Measurements from ENCODE around the gene TMEM45B. TPM values are rescaled to one million over a fixed set of nuclear protein-coding genes. Genes with fewer than 3 reads are reported as not detected.

Gene TMEM45B
- polyA plus RNA-seq, 1 donor from 2014 or later = not detected

DNA sequence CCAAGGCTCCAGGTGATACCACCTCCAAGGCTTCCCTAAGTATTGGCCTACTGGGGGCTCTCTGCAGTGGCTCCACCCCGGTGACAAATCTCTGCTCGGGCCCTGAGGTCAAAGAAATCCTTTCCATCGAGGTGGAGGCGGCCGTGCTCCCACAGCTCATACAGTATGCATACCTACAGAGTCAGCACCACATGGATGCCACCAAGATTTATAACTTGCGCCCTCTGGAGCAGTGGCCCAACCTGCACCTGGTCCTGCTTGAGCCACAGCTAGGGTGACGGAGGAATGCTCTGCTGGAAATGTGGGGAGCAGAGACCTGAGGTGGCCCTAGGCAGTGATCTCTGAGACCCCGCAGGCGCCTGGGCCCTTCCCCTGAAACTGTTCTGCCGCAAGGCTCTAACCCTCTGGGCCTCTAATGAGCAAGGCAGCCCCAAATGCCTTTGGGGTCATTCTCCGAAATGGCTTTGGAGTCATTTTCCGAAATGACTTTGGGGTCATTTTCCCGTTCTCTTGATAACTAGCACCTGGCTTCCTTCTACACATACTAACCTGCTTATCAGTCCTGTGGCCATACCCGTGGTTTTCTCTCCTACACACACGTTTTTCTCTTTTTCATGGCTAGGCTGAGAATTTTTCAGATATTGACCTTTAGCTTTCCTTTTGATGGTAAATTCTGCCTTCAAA is 33.9 kb downstream of the TMEM45B start:
- Histone ChIP-seq H3K4me2 (ENCODE audit: low read length) (no peak overlapping the region), H3K9me2 (ENCODE audit: insufficient read depth, low read length) (no peaks in the 10 kb centered on the region), H3K79me2 (replicated peaks; ENCODE audit: insufficient read depth, low read length) (no peaks in the 10 kb centered on the region), H3K27ac (ENCODE audit: low read length) (no peak overlapping the region), H3K9me3 (ENCODE audit: low read length) (no peaks in the 10 kb centered on the region), H3K4me3 (ENCODE audit: low read length) (no peak overlapping the region), H3K36me3 (ENCODE audit: insufficient read depth, low read length) (no peaks in the 10 kb centered on the region), H3K9ac (ENCODE audit: low read length) (no peak overlapping the region), H4K20me1 (ENCODE audit: insufficient read depth) (no peaks in the 10 kb centered on the region), H2AFZ (ENCODE audit: low read depth, low read length) (no peak overlapping the region), H3F3A (ENCODE audit: insufficient read depth, low read length, poor library complexity, severe bottlenecking) (no peaks in the 10 kb centered on the region), H3K27me3 (ENCODE audit: insufficient read depth, low read depth, low read length) (no peaks in the 10 kb centered on the region)
- no peak for TF ChIP-seq SMC3 (conservative IDR thresholded peaks at IDR 0.05; ENCODE audit: poor library complexity)

DNA sequence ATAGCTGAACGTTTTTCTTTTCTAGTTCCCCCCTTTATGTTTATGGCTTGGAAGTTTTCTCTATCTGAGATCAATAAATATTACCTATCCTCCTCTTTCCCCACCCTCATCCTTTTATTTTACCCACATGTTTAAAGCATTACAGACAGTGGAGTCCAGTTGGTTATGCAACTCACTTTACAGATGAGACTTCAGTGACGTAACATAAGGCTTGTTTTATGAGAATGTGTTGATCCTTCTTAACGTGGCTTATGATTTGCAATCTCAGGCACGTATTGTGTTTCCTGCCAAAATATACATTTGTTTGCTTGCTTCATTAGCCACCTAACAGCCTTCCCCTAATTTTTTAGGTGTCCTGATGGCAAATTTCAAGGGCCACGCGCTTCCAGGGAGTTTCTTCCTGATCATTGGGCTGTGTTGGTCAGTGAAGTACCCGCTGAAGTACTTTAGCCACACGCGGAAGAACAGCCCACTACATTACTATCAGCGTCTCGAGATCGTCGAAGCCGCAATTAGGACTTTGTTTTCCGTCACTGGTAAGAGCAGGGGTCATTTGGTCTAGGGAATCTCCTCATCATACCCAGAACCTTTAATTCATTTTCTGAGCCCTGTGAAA is 36.6 kb downstream of the TMEM45B start:
- no peaks in the 10 kb centered on the region for H4K20me1 ChIP-seq (ENCODE audit: insufficient read depth)
- H3K79me2 ChIP-seq (replicated peaks; ENCODE audit: insufficient read depth, low read length) = no peaks in the 10 kb centered on the region
- H3K27ac ChIP-seq (ENCODE audit: low read length) = no peak overlapping the region
- no peaks in the 10 kb centered on the region for H3K9me3 ChIP-seq (ENCODE audit: low read length)
- H3K9me2 ChIP-seq (ENCODE audit: insufficient read depth, low read length) = no peaks in the 10 kb centered on the region
- H3F3A ChIP-seq (ENCODE audit: insufficient read depth, low read length, poor library complexity, severe bottlenecking) = no peaks in the 10 kb centered on the region
- H3K4me2 ChIP-seq (ENCODE audit: low read length) = no peak overlapping the region
- H3K4me3 ChIP-seq (ENCODE audit: low read length) = no peak overlapping the region
- no peaks in the 10 kb centered on the region for H3K36me3 ChIP-seq (ENCODE audit: insufficient read depth, low read length)
- no peak overlapping the region for H3K9ac ChIP-seq (ENCODE audit: low read length)
- TF ChIP-seq POLR2AphosphoS5 (IDR thresholded peaks at IDR 0.05) = no peak
- no peak for TF ChIP-seq EZH2 (IDR thresholded peaks at IDR 0.05; ENCODE audit: borderline replicate concordance, insufficient read depth, low read length, poor library complexity, severe bottlenecking)
- no peak for TF ChIP-seq TAF1 (IDR thresholded peaks at IDR 0.05; ENCODE audit: low read depth)
- H3K27me3 ChIP-seq (ENCODE audit: insufficient read depth, low read depth, low read length) = no peaks in the 10 kb centered on the region
- H2AFZ ChIP-seq (ENCODE audit: low read depth, low read length) = no peak overlapping the region

DNA sequence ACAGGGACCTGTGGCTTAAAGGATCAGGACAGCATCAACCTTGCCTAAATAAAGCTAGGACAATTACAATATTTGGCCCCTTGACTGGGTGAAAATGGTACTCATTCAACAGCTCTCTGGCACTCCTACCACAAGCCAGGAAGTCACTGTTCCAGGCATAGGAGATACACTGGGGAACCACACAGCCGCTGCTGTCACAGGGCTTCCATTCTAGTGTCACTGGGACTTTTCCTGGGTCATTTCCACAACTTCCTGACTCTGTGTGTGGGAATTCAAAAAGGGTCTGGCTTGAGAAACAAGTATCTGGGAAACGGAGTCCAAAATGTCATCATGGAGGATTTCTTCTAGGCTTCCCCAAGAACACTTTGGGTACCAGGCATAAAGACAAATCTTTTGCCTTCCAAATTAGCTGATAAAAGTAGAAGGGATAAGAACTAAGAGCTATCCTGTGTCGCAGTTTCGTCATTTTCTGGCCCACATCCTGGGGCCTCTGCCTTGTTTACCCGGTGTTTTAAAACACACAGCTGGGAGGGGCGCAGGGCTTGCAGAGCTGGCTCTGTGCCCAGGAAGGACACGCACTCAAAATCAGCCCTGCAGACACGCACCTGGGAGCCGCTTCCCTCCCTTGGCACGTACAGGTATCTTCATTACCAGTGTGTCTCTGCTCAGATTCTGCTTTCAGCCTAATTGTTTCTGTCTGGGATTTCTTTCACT is 38.0 kb downstream of the TMEM45B start:
- Histone ChIP-seq H2AFZ (ENCODE audit: low read depth, low read length) (no peak overlapping the region), H3K4me2 (ENCODE audit: low read length) (no peak overlapping the region), H3K4me3 (ENCODE audit: low read length) (no peak overlapping the region), H3K9me2 (ENCODE audit: insufficient read depth, low read length) (no peaks in the 10 kb centered on the region), H3K27ac (ENCODE audit: low read length) (no peak overlapping the region), H3K79me2 (replicated peaks; ENCODE audit: insufficient read depth, low read length) (no peaks in the 10 kb centered on the region), H3K36me3 (ENCODE audit: insufficient read depth, low read length) (no peaks in the 10 kb centered on the region), H3K9me3 (ENCODE audit: low read length) (no peaks in the 10 kb centered on the region), H3K27me3 (ENCODE audit: insufficient read depth, low read depth, low read length) (no peaks in the 10 kb centered on the region), H3K9ac (ENCODE audit: low read length) (no peak overlapping the region), H3F3A (ENCODE audit: insufficient read depth, low read length, poor library complexity, severe bottlenecking) (no peaks in the 10 kb centered on the region), H4K20me1 (ENCODE audit: insufficient read depth) (no peaks in the 10 kb centered on the region)
- TF ChIP-seq MXI1 (conservative IDR thresholded peaks at IDR 0.05; ENCODE audit: poor library complexity, severe bottlenecking) (no peak), SMC3 (conservative IDR thresholded peaks at IDR 0.05; ENCODE audit: poor library complexity) (no peak), POLR2AphosphoS5 (IDR thresholded peaks at IDR 0.05) (no peak), RAD21 (conservative IDR thresholded peaks at IDR 0.05) (no peak), TAF1 (IDR thresholded peaks at IDR 0.05; ENCODE audit: low read depth) (no peak), EZH2 (IDR thresholded peaks at IDR 0.05; ENCODE audit: borderline replicate concordance, insufficient read depth, low read length, poor library complexity, severe bottlenecking) (no peak), EP300 (conservative IDR thresholded peaks at IDR 0.05; ENCODE audit: poor library complexity, severe bottlenecking) (no peak)
- TF ChIP-seq, protein P1, sequence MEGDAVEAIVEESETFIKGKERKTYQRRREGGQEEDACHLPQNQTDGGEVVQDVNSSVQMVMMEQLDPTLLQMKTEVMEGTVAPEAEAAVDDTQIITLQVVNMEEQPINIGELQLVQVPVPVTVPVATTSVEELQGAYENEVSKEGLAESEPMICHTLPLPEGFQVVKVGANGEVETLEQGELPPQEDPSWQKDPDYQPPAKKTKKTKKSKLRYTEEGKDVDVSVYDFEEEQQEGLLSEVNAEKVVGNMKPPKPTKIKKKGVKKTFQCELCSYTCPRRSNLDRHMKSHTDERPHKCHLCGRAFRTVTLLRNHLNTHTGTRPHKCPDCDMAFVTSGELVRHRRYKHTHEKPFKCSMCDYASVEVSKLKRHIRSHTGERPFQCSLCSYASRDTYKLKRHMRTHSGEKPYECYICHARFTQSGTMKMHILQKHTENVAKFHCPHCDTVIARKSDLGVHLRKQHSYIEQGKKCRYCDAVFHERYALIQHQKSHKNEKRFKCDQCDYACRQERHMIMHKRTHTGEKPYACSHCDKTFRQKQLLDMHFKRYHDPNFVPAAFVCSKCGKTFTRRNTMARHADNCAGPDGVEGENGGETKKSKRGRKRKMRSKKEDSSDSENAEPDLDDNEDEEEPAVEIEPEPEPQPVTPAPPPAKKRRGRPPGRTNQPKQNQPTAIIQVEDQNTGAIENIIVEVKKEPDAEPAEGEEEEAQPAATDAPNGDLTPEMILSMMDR (IDR thresholded peaks at IDR 0.05; ENCODE audit: poor library complexity, severe bottlenecking) = no peak
- TF ChIP-seq, protein P2, sequence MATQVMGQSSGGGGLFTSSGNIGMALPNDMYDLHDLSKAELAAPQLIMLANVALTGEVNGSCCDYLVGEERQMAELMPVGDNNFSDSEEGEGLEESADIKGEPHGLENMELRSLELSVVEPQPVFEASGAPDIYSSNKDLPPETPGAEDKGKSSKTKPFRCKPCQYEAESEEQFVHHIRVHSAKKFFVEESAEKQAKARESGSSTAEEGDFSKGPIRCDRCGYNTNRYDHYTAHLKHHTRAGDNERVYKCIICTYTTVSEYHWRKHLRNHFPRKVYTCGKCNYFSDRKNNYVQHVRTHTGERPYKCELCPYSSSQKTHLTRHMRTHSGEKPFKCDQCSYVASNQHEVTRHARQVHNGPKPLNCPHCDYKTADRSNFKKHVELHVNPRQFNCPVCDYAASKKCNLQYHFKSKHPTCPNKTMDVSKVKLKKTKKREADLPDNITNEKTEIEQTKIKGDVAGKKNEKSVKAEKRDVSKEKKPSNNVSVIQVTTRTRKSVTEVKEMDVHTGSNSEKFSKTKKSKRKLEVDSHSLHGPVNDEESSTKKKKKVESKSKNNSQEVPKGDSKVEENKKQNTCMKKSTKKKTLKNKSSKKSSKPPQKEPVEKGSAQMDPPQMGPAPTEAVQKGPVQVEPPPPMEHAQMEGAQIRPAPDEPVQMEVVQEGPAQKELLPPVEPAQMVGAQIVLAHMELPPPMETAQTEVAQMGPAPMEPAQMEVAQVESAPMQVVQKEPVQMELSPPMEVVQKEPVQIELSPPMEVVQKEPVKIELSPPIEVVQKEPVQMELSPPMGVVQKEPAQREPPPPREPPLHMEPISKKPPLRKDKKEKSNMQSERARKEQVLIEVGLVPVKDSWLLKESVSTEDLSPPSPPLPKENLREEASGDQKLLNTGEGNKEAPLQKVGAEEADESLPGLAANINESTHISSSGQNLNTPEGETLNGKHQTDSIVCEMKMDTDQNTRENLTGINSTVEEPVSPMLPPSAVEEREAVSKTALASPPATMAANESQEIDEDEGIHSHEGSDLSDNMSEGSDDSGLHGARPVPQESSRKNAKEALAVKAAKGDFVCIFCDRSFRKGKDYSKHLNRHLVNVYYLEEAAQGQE (IDR thresholded peaks at IDR 0.05; ENCODE audit: borderline replicate concordance) = no peak
